ENCODE measurements around the gene ANO9.
"Not testable (repeated sequence)": the region's sequence is repeated elsewhere in the genome, so short reads cannot be mapped to it uniquely, and the experiment has no call there.

Gene ANO9

GRCh38 chr11:408154-409007 is 33.4 kb downstream of the ANO9 start:
- DNase-seq (ENCODE audit: low read depth) = no peak
- no peak overlapping the region for H3K4me3 ChIP-seq (ENCODE audit: low read depth, low read length)

GRCh38 chr11:407651-408123 is 34.1 kb downstream of the ANO9 start:
- no peak for DNase-seq (ENCODE audit: low read depth)
- no peak overlapping the region for H3K4me3 ChIP-seq (ENCODE audit: low read depth, low read length)

- H3K4me3 ChIP-seq (ENCODE audit: low read depth, low read length) = peak overlapping the region; percentile 65
- no peak for DNase-seq (ENCODE audit: low read depth)
Observed at GRCh38 chr11:406796-407650, 34.8 kb downstream of the ANO9 start.

- H3K4me3 ChIP-seq (ENCODE audit: low read depth, low read length) = peak overlapping the region; percentile 65
- DNase-seq (ENCODE audit: low read depth) = no peak
Observed at GRCh38 chr11:405954-406795, 35.6 kb downstream of the ANO9 start.

GRCh38 chr11:405323-405953 is 36.4 kb downstream of the ANO9 start:
- H3K4me3 ChIP-seq (ENCODE audit: low read depth, low read length) = no peak overlapping the region
- DNase-seq (ENCODE audit: low read depth) = no peak

- H3K4me3 ChIP-seq (ENCODE audit: low read depth, low read length) = no peak overlapping the region
- no peak for DNase-seq (ENCODE audit: low read depth)
Observed at GRCh38 chr11:404551-405264, 37.1 kb downstream of the ANO9 start.

- no peak overlapping the region for H3K4me3 ChIP-seq (ENCODE audit: low read depth, low read length)
- no peak for DNase-seq (ENCODE audit: low read depth)
Observed at GRCh38 chr11:403761-404431, 37.9 kb downstream of the ANO9 start.

GRCh38 chr11:403021-403760 is 38.6 kb downstream of the ANO9 start:
- no peak for DNase-seq (ENCODE audit: low read depth)
- H3K4me3 ChIP-seq (ENCODE audit: low read depth, low read length) = no peak overlapping the region

GRCh38 chr11:401196-401595 is 40.6 kb downstream of the ANO9 start:
- not testable (repeated sequence) for H3K4me3 ChIP-seq (ENCODE audit: low read depth, low read length); DNase-seq (ENCODE audit: low read depth)

- H3K4me3 ChIP-seq (ENCODE audit: low read depth, low read length) = no peak overlapping the region
- DNase-seq (ENCODE audit: low read depth) = no peak
Observed at GRCh38 chr11:400241-400689, 41.5 kb downstream of the ANO9 start.

- no peak overlapping the region for H3K4me3 ChIP-seq (ENCODE audit: low read depth, low read length)
- DNase-seq (ENCODE audit: low read depth) = no peak
Observed at GRCh38 chr11:399731-400211, 42.0 kb downstream of the ANO9 start.

GRCh38 chr11:398826-399225 is 43.0 kb downstream of the ANO9 start:
- H3K4me3 ChIP-seq (ENCODE audit: low read depth, low read length) = no peak overlapping the region
- DNase-seq (ENCODE audit: low read depth) = no peak

- no peak for DNase-seq (ENCODE audit: low read depth)
- peak overlapping the region; percentile 34 for H3K4me3 ChIP-seq (ENCODE audit: low read depth, low read length)
Observed at GRCh38 chr11:396948-397548, 44.8 kb downstream of the ANO9 start.

- no peak for DNase-seq (ENCODE audit: low read depth)
- H3K4me3 ChIP-seq (ENCODE audit: low read depth, low read length) = peak overlapping the region; percentile 34
Observed at GRCh38 chr11:396511-396947, 45.3 kb downstream of the ANO9 start.

GRCh38 chr11:395866-396265 is 45.9 kb downstream of the ANO9 start:
- no peak overlapping the region for H3K4me3 ChIP-seq (ENCODE audit: low read depth, low read length)
- no peak for DNase-seq (ENCODE audit: low read depth)

- H3K4me3 ChIP-seq (ENCODE audit: low read depth, low read length) = no peak overlapping the region
- no peak for DNase-seq (ENCODE audit: low read depth)
Observed at GRCh38 chr11:394858-395655, 46.8 kb downstream of the ANO9 start.
